A549 (cell line): Measurements from ENCODE around the gene CCDC137. TPM values are rescaled to one million over a fixed set of nuclear protein-coding genes. Genes with fewer than 3 reads are reported as not detected.

Experiments used
- ATAC-seq, 2 experiments: fragments of 200-7000 bp in 1 of 2; fragments of >200 bp in 1 of 2; cut with Nextera tagmentation in 1 of 2; cut with Tn5 transposase in 1 of 2; 3 replicates each; pipeline versions ENCODE4 v1.8.0 to v1.9.1; 2018 to 2020; ENCODE audit warnings: mild to moderate bottlenecking in 1 of 2, moderate library complexity in 1 of 2
- CTCF ChIA-PET: fragments of 300-600 bp; sonication (Branson Sonifier 250); formaldehyde crosslinking; extraction: SDS; loops from one replicate; lab custom pipeline; 2021; ENCODE audit warnings: antibody characterized with exemption, inconsistent platforms; lab: Yijun Ruan, JAX
- POLR2A ChIA-PET: fragments of 350-600 bp; formaldehyde crosslinking; extraction: SDS; loops from one replicate; lab custom pipeline; 2021; ENCODE audit warnings: antibody characterized with exemption, inconsistent platforms; lab: Yijun Ruan, JAX
- DNase-seq, 2 experiments: peaks; one replicate each; pipeline versions ENCODE4 v3.0.0 to v3.0.0-alpha.2; 2011 to 2016; ENCODE audit warnings: low read depth in 1 of 2, low spot score in 1 of 2
- FAIRE-seq: peaks from 2 replicates; lab custom pipeline; 2011; peaks lifted over from hg19 to GRCh38; lab: Jason Lieb, UNC
- H3K27ac ChIP-seq, 2 experiments: fragments of >200 bp; sonication (Bioruptor Twin); formaldehyde crosslinking; 3 replicates each; pipeline ENCODE4 v1.5.1; 2016 to 2017
- H3K4me1 ChIP-seq: fragments of >200 bp; sonication (Bioruptor Twin); formaldehyde crosslinking; 3 replicates; pipeline ENCODE4 v1.6.1; 2016
- H3K4me2 ChIP-seq: fragments of >200 bp; sonication (Bioruptor Twin); formaldehyde crosslinking; 3 replicates; pipeline ENCODE4 v1.6.1; 2016
- H3K4me3 ChIP-seq: fragments of >200 bp; sonication (Bioruptor Twin); formaldehyde crosslinking; 3 replicates; pipeline ENCODE4 v1.5.1; 2016
- H3K9me3 ChIP-seq: fragments of >200 bp; sonication (Bioruptor Twin); formaldehyde crosslinking; 3 replicates; pipeline ENCODE4 v1.6.1; 2016
- CBX2 ChIP-seq: fragments of 200-600 bp; sonication (generic); IDR thresholded peaks from 2 replicates; pipeline ENCODE4 v1.6.1; 2016; ENCODE audit warnings: low read depth, mild to moderate bottlenecking, borderline replicate concordance
- E2F6 ChIP-seq: IDR thresholded peaks from 2 replicates; pipeline ENCODE4 v1.6.1; 2012; ENCODE audit warnings: low read depth, borderline replicate concordance
- EHF ChIP-seq: fragments of 250-450 bp; sonication (Bioruptor Pico); IDR thresholded peaks from 2 replicates; pipeline ENCODE4 v1.5.0; 2020; ENCODE audit warnings: mild to moderate bottlenecking
- EP300 ChIP-seq, 2 experiments: fragments of >200 bp; sonication (Bioruptor Twin); formaldehyde crosslinking; IDR thresholded peaks; 2 replicates in 1 of 2; 3 replicates in 1 of 2; pipeline ENCODE4 v1.6.1; 2016 to 2017
- FOXS1 ChIP-seq: fragments of 250-450 bp; sonication (Bioruptor Pico); IDR thresholded peaks from 2 replicates; pipeline ENCODE4 v1.5.0; 2020; ENCODE audit warnings: mild to moderate bottlenecking, moderate library complexity
- HES2 ChIP-seq: fragments of >200 bp; sonication (Bioruptor Twin); formaldehyde crosslinking; IDR thresholded peaks from 2 replicates; pipeline ENCODE4 v1.6.1; 2016
- HOXB13 ChIP-seq: fragments of 250-450 bp; sonication (Bioruptor Pico); IDR thresholded peaks from 2 replicates; pipeline ENCODE4 v1.5.0; 2020; ENCODE audit warnings: low read depth, mild to moderate bottlenecking, moderate library complexity
- KDM5A ChIP-seq: fragments of 200-600 bp; sonication (generic); IDR thresholded peaks from 2 replicates; pipeline ENCODE4 v1.6.1; 2016; ENCODE audit warnings: antibody characterized with exemption, mild to moderate bottlenecking
- MAFK ChIP-seq: fragments of 450-650 bp; IDR thresholded peaks from 2 replicates; pipeline ENCODE4 v1.6.1; 2014; ENCODE audit not compliant: partially characterized antibody
- MYC ChIP-seq: IDR thresholded peaks from 2 replicates; pipeline ENCODE4 v1.6.1; 2012; ENCODE audit warnings: mild to moderate bottlenecking, inconsistent platforms, low read length, improper control_type of control experiment, borderline replicate concordance
- NFE2L2 ChIP-seq: fragments of 150-350 bp; conservative IDR thresholded peaks from 2 replicates; pipeline ENCODE4 v1.6.1; 2014; ENCODE audit warnings: low read length
- NPAS2 ChIP-seq: fragments of 250-450 bp; sonication (Bioruptor Pico); IDR thresholded peaks from 2 replicates; pipeline ENCODE4 v1.8.0; 2022; ENCODE audit warnings: mild to moderate bottlenecking, moderate library complexity, borderline replicate concordance
- NR3C1 ChIP-seq: fragments of >200 bp; sonication (Bioruptor Twin); formaldehyde crosslinking; IDR thresholded peaks from 3 replicates; pipeline ENCODE4 v1.6.1; 2017
- RARB ChIP-seq: fragments of 250-450 bp; sonication (Bioruptor Pico); IDR thresholded peaks from 2 replicates; pipeline ENCODE4 v1.8.0; 2021; ENCODE audit warnings: mild to moderate bottlenecking, moderate library complexity
- REST ChIP-seq: fragments of 200-600 bp; sonication (generic); IDR thresholded peaks from 2 replicates; pipeline ENCODE4 v1.6.1; 2016; ENCODE audit warnings: antibody characterized with exemption, mild to moderate bottlenecking, moderate library complexity
- RNF2 ChIP-seq: fragments of 200-600 bp; sonication (generic); IDR thresholded peaks from 2 replicates; pipeline ENCODE4 v1.6.1; 2016; ENCODE audit warnings: low read depth, mild to moderate bottlenecking, antibody characterized with exemption, moderate library complexity, borderline replicate concordance
- TP53 ChIP-seq: fragments of 250-450 bp; sonication (Bioruptor Pico); IDR thresholded peaks from 2 replicates; pipeline ENCODE4 v1.5.0; 2021; ENCODE audit warnings: mild to moderate bottlenecking, moderate library complexity
- ZC3H11A ChIP-seq: fragments of 450-650 bp; IDR thresholded peaks from 2 replicates; pipeline ENCODE4 v1.6.1; 2014; ENCODE audit warnings: antibody characterized with exemption, mild to moderate bottlenecking
- WGBS: methylation state at CpG from one replicate; pipeline ENCODE4 v1.1.6; 2017; ENCODE audit errors: missing lambda C conversion rate; 5-methylcytosine and 5-hydroxymethylcytosine counted together
- polyA plus RNA-seq, 4 experiments: library from polyadenylated mRNA; depleted of rRNA in 3 of 4; stranded (reverse); fragments of >200 nt; fragmentation: RNase III in 1 of 4; extraction: RNeasy Plus Mini Kit Qiagen cat#74134 plus additional on column Dnase treatment in 1 of 4; gene quantifications; 2 replicates in 3 of 4; 3 replicates in 1 of 4; pipeline ENCODE4 v1.2.3, GENCODE V29; 2011 to 2017

Gene CCDC137
- polyA plus RNA-seq, 2 of the 4 experiments (the other 2 are of a cell fraction) = 22.6 to 55.0 TPM

- ATAC-seq (no peak), FAIRE-seq (no peak), DNase-seq (no peak)
- Histone ChIP-seq H3K27ac (no peak overlapping the region), H3K9me3 (no peaks in the 10 kb centered on the region), H3K4me2 (no peak overlapping the region), H3K4me1 (peaks cover 18% of the 10 kb centered on the region), H3K4me3 (no peak overlapping the region)
- TF ChIP-seq RNF2 (no peak), HES2 (no peak), MYC (no peak), CBX2 (no peak)
- 88% methylated on average over 25 of the region's 43 CpGs for WGBS
- ChIA-PET POLR2A (interaction anchor here (1.0 to 1.3 kb wide), 2 partner anchors 13 to 145 kb away, joined by 3 read pairs; partner anchors contain the start of genes MRPL12 and P4HB), CTCF (interaction anchor here (1.0 to 4.6 kb wide), 6 partner anchors 9 to 153 kb away, joined by 3 to 24 read pairs (median 4); no protein-coding TSS in a partner anchor)
Observed at GRCh38 chr17:81715872-81716673, 49.5 kb downstream of the CCDC137 start.

- no peak overlapping the region for H3K4me2 ChIP-seq
- no peak for TF ChIP-seq ZC3H11A
- no peak for TF ChIP-seq MAFK
- TF ChIP-seq TP53 = no peak
- no peak for TF ChIP-seq NR3C1
- no peak for TF ChIP-seq KDM5A
- no peak for TF ChIP-seq HOXB13 (CRISPR knock-in tag)
- no peak for TF ChIP-seq RNF2
- no peak for TF ChIP-seq FOXS1
- no peak for TF ChIP-seq E2F6
- no peak for TF ChIP-seq REST
- no peak for TF ChIP-seq RARB (CRISPR knock-in tag)
- TF ChIP-seq HES2 = no peak
- no peak for TF ChIP-seq NPAS2 (CRISPR knock-in tag)
- TF ChIP-seq EHF = no peak
- no peak for TF ChIP-seq NFE2L2
- no peak for TF ChIP-seq EP300 (IDR thresholded peaks at IDR 0.05)
- H3K27ac ChIP-seq = no peak overlapping the region
- ATAC-seq = no peak
- no peak overlapping the region for H3K4me3 ChIP-seq
- no peak for DNase-seq
- CTCF ChIA-PET = interaction anchor here (1.0 to 4.6 kb wide), 3 partner anchors 15 to 19 kb away, joined by 3 to 24 read pairs (median 5); no protein-coding TSS in a partner anchor
- no peaks in the 10 kb centered on the region for H3K9me3 ChIP-seq
- 99% methylated on average over 10 of the region's 12 CpGs for WGBS
- no peak for FAIRE-seq
- POLR2A ChIA-PET = interaction anchor here (0.9 to 1.0 kb wide), 2 partner anchors 144 to 150 kb away, joined by 3 read pairs; partner anchors contain the start of gene P4HB
- H3K4me1 ChIP-seq = peaks cover 12% of the 10 kb centered on the region
Observed at GRCh38 chr17:81716674-81716996, 50.1 kb downstream of the CCDC137 start.
